Measurements from ENCODE around the gene NOPCHAP1. TPM values are rescaled to one million over a fixed set of nuclear protein-coding genes. Genes with fewer than 3 reads are reported as not detected.
A peak's percentile ranks its signal among the peaks of the same experiment; 100 is the strongest.

NOPCHAP1 gene
- total RNA-seq, 6 experiments from 2014 or later, result 2.1 to 7.7 (median 6.1) TPM

- Histone ChIP-seq H3K4me3 (no peak overlapping the region), H3K27ac (no peak overlapping the region), H3K4me1 (no peaks in the 10 kb centered on the region), H3K27me3 (no peaks in the 10 kb centered on the region), H3K36me3 (no peaks in the 10 kb centered on the region), H3K9me3 (no peaks in the 10 kb centered on the region)
- intact Hi-C loops (cut with DNase I), result no loop called here
- 90% methylated on average over 4 of the region's 4 CpGs for WGBS (ENCODE audit: insufficient coverage, low coverage, low lambda C conversion rate, missing lambda C conversion rate)
- DNase-seq (no peak), ATAC-seq (no peak)
- TF ChIP-seq POLR2A (IDR thresholded peaks at IDR 0.05), result no peak
- no peak for TF ChIP-seq CTCF (IDR thresholded peaks at IDR 0.05)
These were observed 19.4 kb upstream of the NOPCHAP1 start for GRCh38 chr12:104966677-104967076.

- Histone ChIP-seq H3K4me3 (no peak overlapping the region), H3K36me3 (no peaks in the 10 kb centered on the region), H3K27me3 (no peaks in the 10 kb centered on the region), H3K27ac (no peak overlapping the region), H3K4me1 (no peaks in the 10 kb centered on the region), H3K9me3 (no peaks in the 10 kb centered on the region)
- WGBS (ENCODE audit: insufficient coverage, low coverage, low lambda C conversion rate, missing lambda C conversion rate), result 22% methylated on average over 3 of the region's 3 CpGs
- intact Hi-C loops (cut with DNase I), result no loop called here
- TF ChIP-seq POLR2A (IDR thresholded peaks at IDR 0.05), result no peak
- TF ChIP-seq CTCF (IDR thresholded peaks at IDR 0.05), result no peak
- DNase-seq, result no peak
- peak in 1 of 4 donors; percentile 62 for ATAC-seq
These were observed 16.8 kb upstream of the NOPCHAP1 start for GRCh38 chr12:104969343-104969742.

GRCh38 chr12:104971306-104971705, 14.8 kb upstream of the NOPCHAP1 start:
- no peak for TF ChIP-seq POLR2A (IDR thresholded peaks at IDR 0.05)
- no peak for TF ChIP-seq CTCF (IDR thresholded peaks at IDR 0.05)
- no peak overlapping the region for H3K4me3 ChIP-seq
- no peaks in the 10 kb centered on the region for H3K9me3 ChIP-seq
- H3K27me3 ChIP-seq, result no peaks in the 10 kb centered on the region
- intact Hi-C loops (cut with DNase I), result no loop called here
- H3K36me3 ChIP-seq, result no peaks in the 10 kb centered on the region
- 62% methylated on average over 5 of the region's 5 CpGs for WGBS (ENCODE audit: insufficient coverage, low coverage, low lambda C conversion rate, missing lambda C conversion rate)
- H3K27ac ChIP-seq, result no peak overlapping the region
- ATAC-seq (no peak), DNase-seq (no peak)
- no peaks in the 10 kb centered on the region for H3K4me1 ChIP-seq

GRCh38 chr12:104973250-104973649, 12.9 kb upstream of the NOPCHAP1 start:
- no peak overlapping the region for H3K4me3 ChIP-seq
- no peak overlapping the region for H3K27ac ChIP-seq
- ATAC-seq (no peak), DNase-seq (no peak)
- no peaks in the 10 kb centered on the region for H3K27me3 ChIP-seq
- H3K4me1 ChIP-seq, result no peaks in the 10 kb centered on the region
- TF ChIP-seq POLR2A (IDR thresholded peaks at IDR 0.05) (no peak), CTCF (IDR thresholded peaks at IDR 0.05) (no peak)
- 89% methylated on average over 4 of the region's 5 CpGs for WGBS (ENCODE audit: insufficient coverage, low coverage, low lambda C conversion rate, missing lambda C conversion rate)
- intact Hi-C loops (cut with DNase I), result no loop called here
- H3K36me3 ChIP-seq, result no peaks in the 10 kb centered on the region
- H3K9me3 ChIP-seq, result no peaks in the 10 kb centered on the region

Measured in right lobe of liver (tissue), 6 donors.